NCI-H748 treated with DMSO at 0.1 percent for 48 hours (cell line): ENCODE results near the gene TSPAN9.

Experiments
- DNase-seq: peaks from one replicate; lab custom pipeline; 2025; lab: John Stamatoyannopoulos, UW

The TSPAN9 gene

GRCh38 chr12:3205742-3206519, 128.8 kb downstream of the TSPAN9 start:
- DNase-seq = no peak

GRCh38 chr12:3206536-3207072, 129.4 kb downstream of the TSPAN9 start:
- no peak for DNase-seq

- DNase-seq = no peak
Observed at GRCh38 chr12:3207175-3207574, 130.0 kb downstream of the TSPAN9 start.

GRCh38 chr12:3207858-3208257, 130.7 kb downstream of the TSPAN9 start:
- DNase-seq = no peak

- no peak for DNase-seq
Observed at GRCh38 chr12:3213188-3213587, 136.0 kb downstream of the TSPAN9 start.

- DNase-seq = no peak
Observed at GRCh38 chr12:3213768-3214167, 136.6 kb downstream of the TSPAN9 start.

- DNase-seq = peak; percentile 54
Observed at GRCh38 chr12:3214526-3215365, 137.6 kb downstream of the TSPAN9 start.

GRCh38 chr12:3215410-3215975, 138.3 kb downstream of the TSPAN9 start:
- no peak for DNase-seq

- no peak for DNase-seq
Observed at GRCh38 chr12:3216097-3216496, 138.9 kb downstream of the TSPAN9 start.

GRCh38 chr12:3216726-3217682, 139.8 kb downstream of the TSPAN9 start:
- no peak for DNase-seq

GRCh38 chr12:3217683-3218079, 140.5 kb downstream of the TSPAN9 start:
- no peak for DNase-seq

- peak; percentile 20 for DNase-seq
Observed at GRCh38 chr12:3218228-3219171, 141.3 kb downstream of the TSPAN9 start.

GRCh38 chr12:3219233-3219632, 142.1 kb downstream of the TSPAN9 start:
- DNase-seq = no peak

- no peak for DNase-seq
Observed at GRCh38 chr12:3220382-3221321, 143.5 kb downstream of the TSPAN9 start.

- DNase-seq = no peak
Observed at GRCh38 chr12:3222306-3222705, 145.1 kb downstream of the TSPAN9 start.

- peak; percentile 13 for DNase-seq
Observed at GRCh38 chr12:3222979-3223378, 145.8 kb downstream of the TSPAN9 start.

GRCh38 chr12:3223601-3224529, 146.7 kb downstream of the TSPAN9 start:
- DNase-seq = no peak

GRCh38 chr12:3224530-3224903, 147.3 kb downstream of the TSPAN9 start:
- DNase-seq = no peak
